ENCODE measurements around the gene LETM1.

Gene LETM1

GRCh38 chr4:1808851-1809753 is 46.9 kb downstream of the LETM1 start:
- no peak for FAIRE-seq

GRCh38 chr4:1808396-1808795 is 47.6 kb downstream of the LETM1 start:
- FAIRE-seq (no peak), DNase-seq (ENCODE audit: low spot score) (no peak)

More at GRCh38 chr4:1808851-1809753, 46.9 kb downstream of the LETM1 start:
- DNase-seq (ENCODE audit: low spot score): no peak

GRCh38 chr4:1807332-1807777 is 48.6 kb downstream of the LETM1 start:
- FAIRE-seq (no peak), DNase-seq (ENCODE audit: low spot score) (no peak)

GRCh38 chr4:1806596-1807331 is 49.2 kb downstream of the LETM1 start:
- FAIRE-seq: no peak
- no peak for DNase-seq (ENCODE audit: low spot score)

- no peak for FAIRE-seq
- no peak for DNase-seq (ENCODE audit: low spot score)
Measured at GRCh38 chr4:1806223-1806564, 49.8 kb downstream of the LETM1 start.

- no peak for FAIRE-seq
- no peak for DNase-seq (ENCODE audit: low spot score)
Measured at GRCh38 chr4:1805493-1806222, 50.3 kb downstream of the LETM1 start.

- DNase-seq (ENCODE audit: low spot score) (no peak), FAIRE-seq (no peak)
Measured at GRCh38 chr4:1804638-1805492, 51.1 kb downstream of the LETM1 start.

GRCh38 chr4:1803523-1804423 is 52.2 kb downstream of the LETM1 start:
- DNase-seq (ENCODE audit: low spot score) (no peak), FAIRE-seq (no peak)

GRCh38 chr4:1802720-1803522 is 53.0 kb downstream of the LETM1 start:
- DNase-seq (ENCODE audit: low spot score) (no peak), FAIRE-seq (no peak)

GRCh38 chr4:1802151-1802715 is 53.7 kb downstream of the LETM1 start:
- DNase-seq (ENCODE audit: low spot score) (no peak), FAIRE-seq (no peak)

- DNase-seq (ENCODE audit: low spot score) (no peak), FAIRE-seq (no peak)
Measured at GRCh38 chr4:1801286-1801958, 54.5 kb downstream of the LETM1 start.

- FAIRE-seq: no peak
- DNase-seq (ENCODE audit: low spot score): no peak
Measured at GRCh38 chr4:1800805-1801204, 55.2 kb downstream of the LETM1 start.

- FAIRE-seq (no peak), DNase-seq (ENCODE audit: low spot score) (no peak)
Measured at GRCh38 chr4:1799387-1800375, 56.3 kb downstream of the LETM1 start.

- FAIRE-seq: no peak
Measured at GRCh38 chr4:1798580-1799386, 57.2 kb downstream of the LETM1 start.

GRCh38 chr4:1797861-1798579 is 57.9 kb downstream of the LETM1 start:
- no peak for DNase-seq (ENCODE audit: low spot score)
- FAIRE-seq: no peak

More at GRCh38 chr4:1798580-1799386, 57.2 kb downstream of the LETM1 start:
- no peak for DNase-seq (ENCODE audit: low spot score)

Data from urothelium cell line (cell line).